ENCODE measurements around the gene CHRDL2.
A peak's percentile ranks its signal among the peaks of the same experiment; 100 is the strongest.

Gene CHRDL2

GRCh38 chr11:74748211-74749126, 17.2 kb upstream of the CHRDL2 start, which contains the start of gene RNF169:
Gene RNF169 (plus strand): TSS chr11:74748849. CDS start chr11:74748881, 32 bp downstream.
- peak; percentile 99 for DNase-seq (ENCODE audit: low spot score)

- no peak for DNase-seq (ENCODE audit: low spot score)
Observed at GRCh38 chr11:74746868-74747267, 15.6 kb upstream of the CHRDL2 start.

GRCh38 chr11:74744277-74744676, 13.1 kb upstream of the CHRDL2 start:
- no peak for DNase-seq (ENCODE audit: low spot score)

DNA sequence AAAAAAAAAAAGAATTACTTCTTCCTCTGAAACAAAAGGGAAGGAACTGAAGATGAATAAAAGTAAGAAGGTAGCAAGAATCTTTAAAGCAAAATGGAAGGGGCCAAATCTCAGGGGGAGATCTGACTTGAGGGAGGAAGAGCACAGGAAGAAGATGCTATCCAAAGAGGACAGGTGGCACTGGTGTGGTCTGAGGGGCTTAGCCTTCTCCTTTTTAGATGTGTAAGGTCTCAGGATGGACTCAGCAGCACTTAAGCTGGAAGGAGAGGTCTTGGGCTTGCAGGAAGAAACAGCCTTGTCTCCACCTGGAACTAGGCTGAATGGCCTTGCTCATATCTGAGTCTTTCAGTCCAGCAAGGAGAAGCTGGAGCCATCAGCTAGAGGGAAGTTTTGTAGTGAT, 12.4 kb upstream of the CHRDL2 start:
- DNase-seq (ENCODE audit: low spot score): no peak

GRCh38 chr11:74742070-74742469, 10.8 kb upstream of the CHRDL2 start:
- DNase-seq (ENCODE audit: low spot score): no peak

DNA sequence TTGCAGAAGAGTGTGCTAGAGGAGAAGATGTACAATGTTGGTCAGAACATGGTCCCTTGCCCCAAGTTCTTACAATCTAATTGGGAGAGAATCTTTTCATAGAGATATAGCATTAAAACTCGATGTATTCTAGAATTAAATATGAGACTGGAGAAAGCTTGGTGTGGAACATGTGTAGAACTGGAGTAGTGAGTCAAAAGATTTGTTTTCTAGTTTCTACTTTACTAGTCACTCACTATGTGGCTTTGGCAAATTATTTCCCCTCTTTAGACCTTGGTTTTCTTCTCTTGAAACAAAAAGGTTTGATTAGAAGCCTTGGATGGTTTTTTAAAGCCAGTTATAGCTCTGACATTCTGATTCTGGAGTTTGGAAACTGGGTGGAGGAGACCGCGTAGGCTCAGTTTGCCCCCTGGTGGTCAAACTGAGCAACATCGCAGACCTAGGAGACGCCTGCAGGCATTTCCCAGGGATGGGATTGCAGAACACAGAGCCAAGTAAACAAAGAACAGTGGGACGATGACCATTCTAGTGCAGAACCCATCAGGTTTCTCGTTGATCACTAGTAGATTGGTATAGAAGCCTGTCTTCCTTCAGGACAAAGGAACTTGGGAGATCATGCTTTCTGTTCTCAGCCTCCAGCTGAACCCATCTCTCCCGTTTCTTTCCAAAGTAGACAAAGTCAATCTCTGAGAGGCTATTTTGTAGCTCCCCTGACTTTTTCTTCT, 8.5 kb upstream of the CHRDL2 start:
- peak; percentile 74 for DNase-seq (ENCODE audit: low spot score)

DNA sequence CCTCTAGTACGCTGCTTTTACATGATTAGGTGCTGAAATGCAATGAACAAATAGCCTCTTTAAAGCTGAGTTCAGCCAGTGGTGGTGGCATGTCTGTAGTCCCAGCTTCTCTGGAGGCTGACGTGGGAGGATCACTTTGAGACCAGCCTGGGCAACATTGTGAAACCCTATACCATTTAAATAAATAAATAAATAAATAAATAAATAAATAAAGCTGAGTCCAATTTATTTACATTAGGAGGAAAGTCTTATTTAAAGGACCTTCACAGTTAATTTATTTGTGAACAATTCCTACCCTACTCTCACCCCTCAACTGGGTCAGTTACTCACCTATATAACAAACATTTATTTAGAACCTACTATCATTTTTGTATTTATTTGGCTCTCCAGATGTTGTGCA, 4.8 kb upstream of the CHRDL2 start:
- DNase-seq (ENCODE audit: low spot score): no peak

DNA sequence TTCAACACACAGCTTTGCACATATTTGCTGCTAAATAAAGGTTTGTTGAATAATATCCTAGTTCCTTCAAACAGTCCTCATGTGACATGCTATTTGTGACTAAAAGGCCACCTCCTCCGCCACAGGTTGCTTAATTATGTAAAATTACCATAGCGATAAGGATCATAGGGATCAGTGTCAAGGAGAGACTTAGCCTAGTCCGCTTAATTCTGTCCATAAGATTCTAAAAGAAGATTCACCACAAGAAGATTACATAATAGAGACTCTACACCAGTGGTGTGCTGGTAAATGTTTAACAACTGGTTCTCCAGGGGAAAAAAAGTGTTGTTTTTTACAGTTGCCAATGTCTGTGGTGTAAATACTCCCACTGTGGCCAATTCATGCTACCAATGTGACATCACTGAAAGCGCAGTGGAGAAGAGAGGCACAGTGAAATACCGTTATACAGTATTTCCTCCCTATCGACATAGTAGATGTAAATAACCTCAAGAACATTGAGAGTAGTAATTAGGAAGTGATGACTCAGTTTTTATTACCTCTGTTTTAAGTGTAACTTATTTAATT, 4.2 kb upstream of the CHRDL2 start:
- DNase-seq (ENCODE audit: low spot score): no peak

- DNase-seq (ENCODE audit: low spot score): no peak
Observed at GRCh38 chr11:74734559-74734925, 3.3 kb upstream of the CHRDL2 start.

- DNase-seq (ENCODE audit: low spot score): no peak
Observed at GRCh38 chr11:74730571-74731260, 510 bp downstream of the CHRDL2 start.

DNA sequence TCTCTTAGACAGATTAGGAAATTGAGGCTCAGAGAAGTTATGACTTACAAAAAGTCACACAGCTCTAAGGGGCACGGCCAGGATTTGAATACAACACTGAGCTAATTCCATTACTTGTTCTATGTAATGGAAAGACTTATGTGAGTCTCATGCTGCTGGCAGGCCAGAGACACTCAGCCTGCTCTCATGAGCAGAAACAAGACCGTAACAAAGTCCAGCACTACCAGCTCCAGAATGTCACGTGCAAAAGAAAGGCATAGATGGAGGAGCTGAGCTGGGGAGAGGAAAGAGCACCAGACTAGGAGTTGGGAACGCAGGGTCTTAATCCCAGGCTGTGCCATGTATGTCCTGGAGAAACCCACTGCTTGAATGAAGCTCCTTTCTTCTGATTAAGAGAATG, 1.8 kb downstream of the CHRDL2 start:
- no peak for DNase-seq (ENCODE audit: low spot score)

DNA sequence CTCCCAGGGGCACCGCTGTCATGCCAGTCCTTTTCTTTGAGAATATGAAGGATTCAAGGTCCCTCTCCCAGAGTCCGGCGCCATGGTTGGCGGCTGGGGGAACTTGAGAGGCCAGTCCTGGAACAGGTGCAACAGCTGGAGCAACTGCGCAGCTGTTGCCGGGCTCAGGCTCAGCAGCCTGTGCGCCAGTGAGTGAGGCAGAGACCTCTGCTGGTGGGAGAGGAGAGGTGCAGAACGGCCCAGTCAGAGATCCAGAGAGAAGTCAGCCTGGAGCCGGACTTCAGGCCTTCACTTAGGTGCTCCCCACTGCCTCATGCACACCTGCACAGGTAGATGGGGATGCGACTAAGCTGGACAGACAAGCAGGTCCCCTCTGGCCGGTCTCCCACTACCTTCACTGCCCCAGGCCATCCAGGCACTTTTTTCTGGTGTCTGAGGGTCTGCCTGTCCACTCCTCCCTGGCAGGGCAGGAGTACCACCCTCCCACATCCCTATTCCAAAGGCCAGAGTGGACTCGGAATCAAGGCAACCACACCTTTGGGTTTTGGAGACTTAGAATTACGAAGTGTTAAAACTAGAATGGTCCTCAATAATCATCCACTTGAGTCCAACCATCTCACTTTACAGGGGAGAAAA, 4.6 kb downstream of the CHRDL2 start:
- DNase-seq (ENCODE audit: low spot score): peak; percentile 64

DNA sequence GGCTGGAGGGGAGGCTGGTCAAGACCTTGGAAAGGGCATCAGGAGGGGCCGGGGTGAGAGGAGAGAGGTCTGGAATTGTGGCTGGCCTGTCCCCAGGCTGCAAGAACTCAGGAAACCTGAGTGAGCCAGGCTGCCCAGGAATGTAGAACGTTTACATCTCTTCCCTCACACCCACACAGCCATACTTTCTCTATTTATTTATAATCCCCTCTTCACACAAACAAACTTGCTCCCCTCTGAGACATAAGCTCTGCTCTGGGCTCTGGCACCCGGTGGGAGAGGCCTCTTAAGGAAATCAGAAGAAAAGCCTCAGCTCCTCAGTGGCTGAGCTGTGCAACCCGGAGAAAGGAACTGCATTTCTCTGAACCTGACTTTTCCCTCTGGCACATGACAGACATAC, 5.5 kb downstream of the CHRDL2 start:
- DNase-seq (ENCODE audit: low spot score): no peak

DNA sequence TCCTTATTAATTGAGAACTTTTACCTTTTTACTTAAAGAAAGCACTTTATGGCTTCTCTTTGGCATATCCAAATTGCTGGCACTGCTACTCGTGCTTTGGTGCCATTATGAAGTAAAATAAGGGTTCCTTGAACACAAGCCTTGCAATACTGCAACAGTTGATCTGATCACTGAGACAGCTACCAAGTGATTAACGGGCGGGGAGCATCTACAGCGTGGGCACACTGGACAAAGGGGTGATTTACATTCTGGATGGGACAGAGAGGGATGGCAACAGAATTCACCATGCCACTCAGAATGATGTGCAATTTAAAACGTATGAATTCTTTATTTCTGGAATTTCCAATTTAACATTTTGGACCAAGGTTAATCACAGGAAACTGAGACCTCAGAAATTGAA, 7.7 kb downstream of the CHRDL2 start:
- no peak for DNase-seq (ENCODE audit: low spot score)

GRCh38 chr11:74721479-74721835, 9.8 kb downstream of the CHRDL2 start:
- peak; percentile 79 for DNase-seq (ENCODE audit: low spot score)

DNA sequence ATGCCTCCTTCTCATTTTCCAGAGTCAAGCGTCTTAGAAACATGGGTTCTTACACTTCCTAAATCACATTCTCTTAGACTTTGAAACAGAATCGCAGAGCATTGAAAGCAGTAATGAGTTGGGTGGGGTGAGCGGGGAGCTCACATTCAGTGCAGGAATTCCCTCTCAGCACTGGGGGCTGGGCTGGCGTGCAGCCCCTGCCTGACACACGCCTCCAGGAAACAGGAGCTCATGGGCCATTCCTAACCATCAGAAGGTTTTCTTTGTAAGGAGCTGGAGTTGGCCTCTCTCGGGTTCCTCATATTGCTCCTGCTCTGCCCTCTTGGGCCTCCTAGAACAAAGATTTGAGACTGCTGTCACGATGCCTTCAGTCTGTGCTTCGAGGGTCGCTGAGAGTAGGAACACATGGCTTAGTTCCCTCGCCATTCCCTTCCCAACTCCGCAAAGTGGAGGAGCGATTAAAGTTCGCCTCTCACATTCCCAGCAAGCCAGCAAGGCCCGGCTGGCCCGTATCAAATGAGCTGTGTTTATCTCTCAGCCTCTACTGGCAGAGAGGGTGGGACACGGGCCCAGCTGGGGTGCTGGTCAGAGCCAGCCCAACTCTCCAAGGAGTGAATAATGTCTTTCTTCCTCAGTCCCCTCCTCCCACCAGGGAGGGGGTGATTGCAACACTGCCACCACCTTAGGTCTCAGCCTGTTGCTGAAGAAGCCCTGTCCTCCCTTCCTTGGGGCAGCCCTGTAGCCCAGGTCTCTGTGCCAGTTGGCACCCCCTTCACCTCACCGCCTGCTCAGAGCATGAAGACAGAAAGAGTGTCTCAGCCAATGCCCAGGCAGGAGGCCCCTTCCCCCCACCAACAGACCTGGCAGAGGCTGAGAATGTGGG, 10.4 kb downstream of the CHRDL2 start:
- DNase-seq (ENCODE audit: low spot score): peak; percentile 68

- DNase-seq (ENCODE audit: low spot score): no peak
Observed at GRCh38 chr11:74719011-74719410, 12.2 kb downstream of the CHRDL2 start.

GRCh38 chr11:74717221-74717969, 13.8 kb downstream of the CHRDL2 start:
- DNase-seq (ENCODE audit: low spot score): no peak

DNA sequence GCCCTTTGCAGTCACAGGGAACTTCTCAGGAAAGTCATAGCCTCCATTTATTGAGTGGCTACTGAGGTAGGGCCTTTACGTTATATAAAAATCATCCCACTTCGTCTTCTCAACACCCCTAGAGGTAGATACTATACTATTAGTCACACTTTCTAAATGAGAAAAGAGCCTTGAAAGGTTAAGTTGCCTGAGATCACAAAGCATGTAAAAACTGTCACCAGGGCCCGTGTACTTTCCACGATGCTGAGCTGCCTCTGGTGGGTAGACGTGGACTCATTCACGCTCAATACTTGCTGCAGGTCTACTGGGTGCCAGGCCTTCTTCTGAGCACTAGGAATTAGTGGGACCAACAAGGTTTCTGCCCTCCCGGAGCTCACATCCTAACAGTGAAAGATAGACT, 16.3 kb downstream of the CHRDL2 start:
- DNase-seq (ENCODE audit: low spot score): no peak

DNA sequence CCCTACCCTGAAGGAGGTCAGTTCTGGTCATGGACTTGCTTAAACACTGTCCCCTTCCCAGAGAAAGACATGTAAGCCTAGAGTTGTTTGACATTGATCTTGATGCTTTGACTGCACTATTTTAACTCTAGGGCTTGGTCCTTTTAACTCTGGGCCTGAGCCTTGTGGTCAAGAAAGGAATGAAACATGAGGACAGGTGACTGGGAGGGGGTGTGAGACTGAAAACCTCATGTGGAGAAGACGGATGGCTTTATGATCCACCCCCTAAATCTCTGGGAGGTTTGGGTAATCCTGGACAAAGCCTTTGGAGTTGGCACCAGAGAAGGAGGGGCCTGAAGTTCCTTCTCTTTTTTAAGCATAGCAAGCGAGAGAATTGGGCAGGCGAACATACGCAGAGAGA, 17.5 kb downstream of the CHRDL2 start:
- no peak for DNase-seq (ENCODE audit: low spot score)
